Measurements from ENCODE around the gene CRADD. TPM values are rescaled to one million over a fixed set of nuclear protein-coding genes. Genes with fewer than 3 reads are reported as not detected.

The CRADD gene
- total RNA-seq (10 to 100 TPM; 13.0 to 21.4 TPM), polyA plus RNA-seq (ENCODE audit: insufficient read length in 6 of 6) (10 to 100 TPM in 2 of 6 donors, 1 to 10 TPM in 4; 8.4 to 10.9 (median 9.4) TPM)
- long read RNA-seq, donor 1, transcript CRADD-201 (3 exons, 1,169 nt): major isoform, 7 of 7 reads
- long read RNA-seq, donor 1, partial matches to known transcripts: 0 of 7 reads
- long read RNA-seq, donor 1, other reads (novel, unspliced or antisense): 0 of 7 reads
- long read RNA-seq, donor 2, transcript CRADD-201 (3 exons, 1,169 nt): major isoform, 5 of 5 reads
- long read RNA-seq, donor 2, partial matches to known transcripts: 0 of 5 reads
- long read RNA-seq, donor 2, other reads (novel, unspliced or antisense): 0 of 5 reads
- long read RNA-seq, donor 3, partial matches to known transcripts: 0 of 4 reads
- long read RNA-seq, donor 3, other reads (novel, unspliced or antisense): 0 of 4 reads
- long read RNA-seq, donor 4, transcript CRADD-201 (3 exons, 1,169 nt): major isoform, 10 of 16 reads
- long read RNA-seq, donor 4, partial matches to known transcripts: 0 of 16 reads
- long read RNA-seq, donor 4, other reads (novel, unspliced or antisense): 5 of 16 reads
- long read RNA-seq, donor 5, transcript CRADD-201 (3 exons, 1,169 nt): major isoform, 5 of 6 reads
- long read RNA-seq, donor 5, partial matches to known transcripts: 0 of 6 reads
- long read RNA-seq, donor 5, other reads (novel, unspliced or antisense): 0 of 6 reads
- long read RNA-seq, donor 6, partial matches to known transcripts: 7 of 9 reads
- long read RNA-seq, donor 6, other reads (novel, unspliced or antisense): 0 of 9 reads
- long read RNA-seq, donor 7, partial matches to known transcripts: 5 of 7 reads
- long read RNA-seq, donor 7, other reads (novel, unspliced or antisense): 0 of 7 reads
- long read RNA-seq, donor 8, partial matches to known transcripts: 0 of 3 reads
- long read RNA-seq, donor 8, other reads (novel, unspliced or antisense): 0 of 3 reads
- long read RNA-seq, donor 9: 0 reads
- long read RNA-seq, donor 10, transcript CRADD-201 (3 exons, 1,169 nt): major isoform, 12 of 13 reads
- long read RNA-seq, donor 10, partial matches to known transcripts: 0 of 13 reads
- long read RNA-seq, donor 10, other reads (novel, unspliced or antisense): 0 of 13 reads
- long read RNA-seq, donor 11, transcript CRADD-201 (3 exons, 1,169 nt): major isoform, 6 of 6 reads
- long read RNA-seq, donor 11, partial matches to known transcripts: 0 of 6 reads
- long read RNA-seq, donor 11, other reads (novel, unspliced or antisense): 0 of 6 reads
- long read RNA-seq, donor 12, partial matches to known transcripts: 0 of 4 reads
- long read RNA-seq, donor 12, other reads (novel, unspliced or antisense): 0 of 4 reads

DNA sequence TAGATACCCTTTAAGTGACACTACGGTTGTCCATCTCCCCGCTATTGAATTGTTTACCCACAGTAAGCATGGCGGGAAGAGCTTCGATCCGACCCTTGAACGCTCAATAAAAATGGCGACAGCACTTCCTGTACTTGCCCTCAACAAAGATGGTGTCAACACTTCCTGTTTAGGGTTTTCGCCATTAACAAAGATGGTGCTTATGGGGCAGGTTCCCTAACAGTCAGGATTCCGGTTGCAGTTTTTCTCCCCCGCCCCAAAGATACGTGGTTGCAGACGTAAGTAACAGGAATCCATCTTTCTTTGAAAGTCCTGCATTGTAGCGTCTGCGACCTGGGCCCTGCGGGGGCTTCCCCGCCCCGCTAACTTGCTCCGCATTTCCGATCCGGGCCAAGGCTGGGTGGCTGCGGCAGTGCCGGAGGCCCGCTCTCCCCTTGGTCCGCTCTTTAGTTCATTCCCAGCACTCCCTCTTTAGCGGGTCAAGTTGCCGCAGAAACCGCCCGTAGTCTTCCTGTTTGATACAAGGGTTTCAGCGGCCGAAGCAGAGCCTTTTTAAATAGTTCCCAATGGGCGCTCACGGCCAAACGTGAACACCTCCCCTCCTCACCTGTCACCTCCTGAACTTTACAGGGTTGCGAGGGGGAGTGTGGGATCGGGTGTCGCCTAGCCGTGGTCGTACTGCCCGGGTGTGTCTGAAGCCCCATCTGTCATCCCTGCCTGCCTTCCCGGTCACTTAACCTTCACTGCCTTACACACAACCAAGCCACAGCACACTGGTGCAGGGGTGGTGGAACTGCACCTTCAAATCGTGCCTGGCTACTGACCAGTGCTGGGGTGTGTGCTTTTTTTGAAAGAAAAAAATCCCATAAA, at the start of gene CRADD:
Gene CRADD, plus strand, starts transcription at position 181 of the 870 bp plus-strand sequence.
- Histone ChIP-seq H3K36me3 (no peaks in the 10 kb centered on the region), H3K4me3 (peak within 1 kb of the TSS; percentile 48 to 53), H3K4me1 (peaks cover 10 to 22% of the 10 kb centered on the region in 2 donors), H3K27me3 (no peaks in the 10 kb centered on the region), H3K9me3 (no peaks in the 10 kb centered on the region), H3K27ac (peak within 1 kb of the TSS; percentile 94 to 99)
- intact Hi-C loops (cut with DNase I): loop anchor here in 1 of 2 donors (5.0 kb wide), 1 partner anchor 105 kb away; the partner anchor contains the start of gene SOCS2
- ATAC-seq: peak; percentile 98
- DNase-seq: peak; percentile 84 to 97 (median 93)
- TF ChIP-seq, protein P1, sequence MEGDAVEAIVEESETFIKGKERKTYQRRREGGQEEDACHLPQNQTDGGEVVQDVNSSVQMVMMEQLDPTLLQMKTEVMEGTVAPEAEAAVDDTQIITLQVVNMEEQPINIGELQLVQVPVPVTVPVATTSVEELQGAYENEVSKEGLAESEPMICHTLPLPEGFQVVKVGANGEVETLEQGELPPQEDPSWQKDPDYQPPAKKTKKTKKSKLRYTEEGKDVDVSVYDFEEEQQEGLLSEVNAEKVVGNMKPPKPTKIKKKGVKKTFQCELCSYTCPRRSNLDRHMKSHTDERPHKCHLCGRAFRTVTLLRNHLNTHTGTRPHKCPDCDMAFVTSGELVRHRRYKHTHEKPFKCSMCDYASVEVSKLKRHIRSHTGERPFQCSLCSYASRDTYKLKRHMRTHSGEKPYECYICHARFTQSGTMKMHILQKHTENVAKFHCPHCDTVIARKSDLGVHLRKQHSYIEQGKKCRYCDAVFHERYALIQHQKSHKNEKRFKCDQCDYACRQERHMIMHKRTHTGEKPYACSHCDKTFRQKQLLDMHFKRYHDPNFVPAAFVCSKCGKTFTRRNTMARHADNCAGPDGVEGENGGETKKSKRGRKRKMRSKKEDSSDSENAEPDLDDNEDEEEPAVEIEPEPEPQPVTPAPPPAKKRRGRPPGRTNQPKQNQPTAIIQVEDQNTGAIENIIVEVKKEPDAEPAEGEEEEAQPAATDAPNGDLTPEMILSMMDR (IDR thresholded peaks at IDR 0.05): no peak

DNA sequence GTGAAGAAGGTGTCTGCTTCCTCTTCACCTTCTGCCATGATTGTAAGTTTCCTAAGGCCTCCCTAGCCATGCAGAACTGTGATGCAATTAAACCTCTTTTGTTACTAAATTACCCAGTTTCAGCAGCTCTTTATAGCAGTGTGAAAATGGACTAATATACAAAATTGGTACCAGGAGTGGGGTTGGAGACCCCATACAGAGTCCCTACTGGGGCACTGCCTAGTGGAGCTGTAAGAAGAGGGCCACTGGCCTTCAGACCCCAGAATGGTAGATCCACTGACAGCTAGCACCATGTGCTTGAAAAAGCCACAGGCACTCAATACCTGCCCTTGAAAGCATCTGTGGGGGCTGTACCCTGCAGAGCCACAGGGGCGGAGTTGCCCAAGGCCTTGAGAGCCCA, 44.8 kb upstream of the CRADD start:
- Histone ChIP-seq H3K9me3 (peaks cover 0 to 8% of the 10 kb centered on the region in 2 donors), H3K4me1 (no peaks in the 10 kb centered on the region), H3K27me3 (no peaks in the 10 kb centered on the region), H3K36me3 (no peaks in the 10 kb centered on the region), H3K4me3 (no peak overlapping the region), H3K27ac (no peak overlapping the region)
- TF ChIP-seq, protein P1 (IDR thresholded peaks at IDR 0.05): no peak
- intact Hi-C loops (cut with DNase I): no loop called here
- DNase-seq (no peak), ATAC-seq (no peak)

DNA sequence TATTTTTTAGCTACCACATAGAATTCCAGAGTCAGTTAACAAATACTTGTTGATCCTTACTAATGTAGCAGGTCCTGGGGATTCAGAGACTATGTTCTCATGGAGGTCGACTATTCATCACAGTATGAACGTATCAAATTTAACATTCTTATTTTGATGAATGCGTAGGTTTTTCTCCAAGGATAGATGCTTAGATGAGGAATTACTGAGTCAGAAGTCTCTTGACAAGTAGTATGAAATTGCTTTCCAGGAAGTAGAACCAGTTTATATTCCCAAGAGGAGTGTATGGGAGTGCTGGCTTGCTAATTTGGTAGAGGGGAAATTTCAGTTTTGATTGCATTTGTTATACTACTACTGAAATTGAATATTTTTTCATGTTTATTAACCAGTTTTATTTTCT, 42.8 kb upstream of the CRADD start:
- Histone ChIP-seq H3K36me3 (no peaks in the 10 kb centered on the region), H3K9me3 (peaks cover 0 to 8% of the 10 kb centered on the region in 2 donors), H3K4me3 (no peak overlapping the region), H3K27me3 (no peaks in the 10 kb centered on the region), H3K27ac (no peak overlapping the region), H3K4me1 (no peaks in the 10 kb centered on the region)
- TF ChIP-seq, protein P1 (IDR thresholded peaks at IDR 0.05): no peak
- intact Hi-C loops (cut with DNase I): no loop called here
- ATAC-seq (no peak), DNase-seq (no peak)

DNA sequence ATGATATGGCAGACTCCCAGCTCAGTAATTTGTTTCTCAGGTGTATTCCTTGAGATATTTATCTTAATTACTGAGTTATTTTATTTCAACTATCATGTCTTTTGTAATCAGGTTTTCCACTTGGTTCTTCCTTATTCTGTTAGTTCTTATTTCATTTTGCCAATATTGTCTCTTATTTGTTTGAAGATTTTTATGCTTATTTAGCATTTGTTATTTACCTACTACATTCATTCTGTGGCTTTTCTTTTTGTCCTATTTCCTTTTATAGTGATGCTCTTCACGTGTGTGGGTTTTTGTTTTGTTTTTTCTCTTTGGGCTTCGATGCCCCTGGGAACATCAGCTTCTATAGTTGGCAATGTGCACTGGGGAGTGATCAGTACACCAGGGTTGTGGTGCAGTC, 40.5 kb upstream of the CRADD start:
- no peak for DNase-seq
- no peaks in the 10 kb centered on the region for H3K36me3 ChIP-seq
- H3K4me3 ChIP-seq: no peak overlapping the region
- intact Hi-C loops (cut with DNase I): no loop called here
- H3K27ac ChIP-seq: no peak overlapping the region
- H3K4me1 ChIP-seq: no peaks in the 10 kb centered on the region
- ATAC-seq: no peak
- H3K9me3 ChIP-seq: peaks cover 0 to 8% of the 10 kb centered on the region in 2 donors
- TF ChIP-seq, protein P1 (IDR thresholded peaks at IDR 0.05): no peak
- no peaks in the 10 kb centered on the region for H3K27me3 ChIP-seq

Data from left lung (tissue), 14 donors.